ENCODE results near the gene ATP6V0A4.

- TF ChIP-seq L3MBTL2 (conservative IDR thresholded peaks at IDR 0.05), result no peak
- no peak for TF ChIP-seq BHLHE40 (IDR thresholded peaks at IDR 0.05; ENCODE audit: borderline replicate concordance)
- no peak for TF ChIP-seq ARNT (IDR thresholded peaks at IDR 0.05)
- TF ChIP-seq SP1 (IDR thresholded peaks at IDR 0.05), result no peak
- no peak for TF ChIP-seq SUZ12 (IDR thresholded peaks at IDR 0.05)
- no peak for TF ChIP-seq FOXA1 (IDR thresholded peaks at IDR 0.05)
- TF ChIP-seq TARDBP (IDR thresholded peaks at IDR 0.05), result no peak
- no peak for TF ChIP-seq FOXK2 (IDR thresholded peaks at IDR 0.05)
- TF ChIP-seq ELF4 (IDR thresholded peaks at IDR 0.05), result no peak
- no peak for TF ChIP-seq HDGF (IDR thresholded peaks at IDR 0.05; ENCODE audit: borderline replicate concordance)
- TF ChIP-seq FOXM1 (IDR thresholded peaks at IDR 0.05; ENCODE audit: borderline replicate concordance), result no peak
Measured at GRCh38 chr7:138842111-138842510, 44.1 kb upstream of the ATP6V0A4 start.
